RWPE2 (cell line): ENCODE results near the gene HGD.
"Not testable (repeated sequence)": the region's sequence is repeated elsewhere in the genome, so short reads cannot be mapped to it uniquely, and the experiment has no call there.

ENCODE experiments used
- ATAC-seq: fragments of 200-7000 bp; cut with Tn5 transposase; 3 replicates; pipeline ENCODE4 v1.9.1; 2021; ENCODE audit warnings: low read depth
- DNase-seq: peaks from one replicate; pipeline ENCODE4 v3.0.0-alpha.2; 2020; ENCODE audit warnings: low spot score
- H3K27ac ChIP-seq: fragments of 450-650 bp; 2 replicates; pipeline ENCODE4 v1.5.1; 2017; ENCODE audit warnings: mild to moderate bottlenecking; ENCODE audit not compliant: poor library complexity, severe bottlenecking
- H3K27me3 ChIP-seq: fragments of 250-450 bp; sonication (Bioruptor Pico); 2 replicates; pipeline ENCODE4 v1.5.1; 2021; ENCODE audit warnings: mild to moderate bottlenecking, moderate library complexity; ENCODE audit not compliant: insufficient read depth, poor library complexity, severe bottlenecking
- H3K36me3 ChIP-seq: fragments of 250-450 bp; sonication (Bioruptor Pico); 2 replicates; pipeline ENCODE4 v1.5.1; 2020; ENCODE audit warnings: low read depth, mild to moderate bottlenecking, moderate library complexity
- H3K4me1 ChIP-seq: fragments of 250-450 bp; sonication (Bioruptor Pico); 2 replicates; pipeline ENCODE4 v1.5.1; 2021; ENCODE audit warnings: mild to moderate bottlenecking, moderate library complexity; ENCODE audit not compliant: insufficient read depth, poor library complexity, severe bottlenecking
- H3K4me3 ChIP-seq: fragments of 250-450 bp; sonication (Bioruptor Pico); 2 replicates; pipeline ENCODE4 v1.5.1; 2021; ENCODE audit warnings: mild to moderate bottlenecking, moderate library complexity; ENCODE audit not compliant: severe bottlenecking
- H3K9me3 ChIP-seq: fragments of 250-450 bp; sonication (Bioruptor Pico); 2 replicates; pipeline ENCODE4 v1.5.1; 2021; ENCODE audit warnings: mild to moderate bottlenecking, moderate library complexity; ENCODE audit not compliant: severe bottlenecking
- CTCF ChIP-seq: fragments of 450-650 bp; IDR thresholded peaks from one replicate; pipeline ENCODE4 v1.5.1; 2017; ENCODE audit warnings: mild to moderate bottlenecking, moderate library complexity; ENCODE audit not compliant: poor library complexity, severe bottlenecking

HGD gene

GRCh38 chr3:120641696-120642246 is 40.3 kb downstream of the HGD start:
- DNase-seq (no peak), ATAC-seq (no peak)
- H3K9me3 ChIP-seq, result no peaks in the 10 kb centered on the region
- no peak for TF ChIP-seq CTCF
- H3K4me3 ChIP-seq, result no peak overlapping the region
- no peak overlapping the region for H3K27ac ChIP-seq
- H3K4me1 ChIP-seq, result no peaks in the 10 kb centered on the region
- H3K27me3 ChIP-seq, result no peaks in the 10 kb centered on the region
- H3K36me3 ChIP-seq, result no peaks in the 10 kb centered on the region

GRCh38 chr3:120640231-120640630 is 41.8 kb downstream of the HGD start:
- Histone ChIP-seq H3K4me3 (no peak overlapping the region), H3K27ac (no peak overlapping the region), H3K9me3 (no peaks in the 10 kb centered on the region), H3K27me3 (no peaks in the 10 kb centered on the region), H3K4me1 (no peaks in the 10 kb centered on the region), H3K36me3 (no peaks in the 10 kb centered on the region)
- TF ChIP-seq CTCF, result no peak
- ATAC-seq, result no peak
- DNase-seq, result no peak

GRCh38 chr3:120638820-120639219 is 43.2 kb downstream of the HGD start:
- not testable (repeated sequence) for H3K27ac ChIP-seq, H3K36me3 ChIP-seq, H3K27me3 ChIP-seq, DNase-seq, ATAC-seq, H3K9me3 ChIP-seq, H3K4me3 ChIP-seq, H3K4me1 ChIP-seq

GRCh38 chr3:120637851-120638559 is 44.0 kb downstream of the HGD start:
- DNase-seq (no peak), ATAC-seq (no peak)
- TF ChIP-seq CTCF, result no peak

GRCh38 chr3:120636795-120637401 is 45.1 kb downstream of the HGD start:
- Histone ChIP-seq H3K27ac (no peak overlapping the region), H3K4me3 (no peak overlapping the region), H3K27me3 (no peaks in the 10 kb centered on the region), H3K36me3 (no peaks in the 10 kb centered on the region), H3K9me3 (no peaks in the 10 kb centered on the region), H3K4me1 (no peaks in the 10 kb centered on the region)
- no peak for DNase-seq
- no peak for ATAC-seq
- TF ChIP-seq CTCF, result no peak

More at GRCh38 chr3:120637851-120638559, 44.0 kb downstream of the HGD start:
- Histone ChIP-seq H3K4me1 (no peaks in the 10 kb centered on the region), H3K4me3 (no peak overlapping the region), H3K36me3 (no peaks in the 10 kb centered on the region), H3K9me3 (no peaks in the 10 kb centered on the region), H3K27me3 (no peaks in the 10 kb centered on the region), H3K27ac (no peak overlapping the region)
